GM12878 (cell line): Measurements from ENCODE around the gene FGD3. TPM values are rescaled to one million over a fixed set of nuclear protein-coding genes. Genes with fewer than 3 reads are reported as not detected.

ENCODE experiments used
- ATAC-seq: fragments of 200-7000 bp; cut with Tn5 transposase; 3 replicates; pipeline ENCODE4 v1.9.1; 2020; ENCODE audit warnings: mild to moderate bottlenecking, moderate library complexity
- BruUV-seq: library from RNA; stranded (reverse); fragments of 400-500 nt; replicated peaks from 2 replicates; lab custom pipeline; 2021; lab: Mats Ljungman, UMichigan
- CTCF ChIA-PET: fragments of 300-600 bp; sonication (Branson Sonifier 250); formaldehyde crosslinking; extraction: SDS; loops from one replicate; lab custom pipeline; 2021; ENCODE audit warnings: inconsistent platforms; lab: Yijun Ruan, JAX
- POLR2A ChIA-PET: fragments of 350-600 bp; formaldehyde crosslinking; extraction: SDS; loops from one replicate; lab custom pipeline; 2021; ENCODE audit warnings: inconsistent platforms; lab: Charles Lee
- RAD21 ChIA-PET: fragments of 300-600 bp; sonication (Branson Sonifier 250); formaldehyde crosslinking; loops from one replicate; lab custom pipeline; 2023; ENCODE audit warnings: antibody characterized with exemption; ENCODE audit not compliant: unreplicated experiment; lab: Charles Lee
- SMC1A ChIA-PET: fragments of 300-600 bp; sonication (Branson Sonifier 250); formaldehyde crosslinking; loops from one replicate; lab custom pipeline; 2023; ENCODE audit not compliant: unreplicated experiment, uncharacterized antibody; lab: Charles Lee
- DNase-seq: peaks from one replicate; pipeline ENCODE4 v3.0.0-alpha.2; 2011; ENCODE audit warnings: low read depth, low spot score
- FAIRE-seq: peaks from 3 replicates; lab custom pipeline; 2011; peaks lifted over from hg19 to GRCh38; lab: Jason Lieb, UNC
- H2AFZ ChIP-seq: 2 replicates; pipeline ENCODE4 v1.6.0; 2011; ENCODE audit warnings: low read depth, low read length, control low read depth; ENCODE audit not compliant: control insufficient read depth
- H3K27ac ChIP-seq: 2 replicates; pipeline ENCODE4 v1.5.1; 2011; ENCODE audit warnings: control low read depth; ENCODE audit not compliant: control insufficient read depth, insufficient read depth
- H3K27me3 ChIP-seq, 2 experiments: replicated peaks in 1 of 2; 2 replicates each; pipeline versions ENCODE4 v1.6.0 to v1.6.1; 2011; ENCODE audit warnings: low read length in 1 of 2; ENCODE audit not compliant: control insufficient read depth in 2 of 2, insufficient read depth in 2 of 2
- H3K36me3 ChIP-seq, 2 experiments: 2 replicates each; pipeline ENCODE4 v1.5.1; 2011; ENCODE audit warnings: low read length in 1 of 2; ENCODE audit not compliant: control insufficient read depth in 2 of 2, insufficient read depth in 2 of 2
- H3K4me1 ChIP-seq: 2 replicates; pipeline ENCODE4 v1.6.1; 2011; ENCODE audit warnings: mild to moderate bottlenecking, low read length, moderate library complexity, mixed read lengths; ENCODE audit not compliant: control insufficient read depth, insufficient read depth
- H3K4me2 ChIP-seq: 2 replicates; pipeline ENCODE4 v1.6.0; 2011; ENCODE audit warnings: control low read depth; ENCODE audit not compliant: control insufficient read depth, insufficient read depth
- H3K4me3 ChIP-seq: fragments of 200-600 bp; sonication (generic); 2 replicates; pipeline ENCODE4 v1.5.1; 2016
- H3K79me2 ChIP-seq: 2 replicates; pipeline ENCODE4 v1.6.0; 2011; ENCODE audit warnings: low read length; ENCODE audit not compliant: control insufficient read depth, insufficient read depth
- H3K9ac ChIP-seq: 2 replicates; pipeline ENCODE4 v1.8.0; 2011; ENCODE audit warnings: low read length, control low read depth, mixed read lengths; ENCODE audit not compliant: control insufficient read depth, insufficient read depth
- H3K9me3 ChIP-seq: replicated peaks from 3 replicates; pipeline ENCODE4 v1.5.1; 2011; ENCODE audit warnings: mild to moderate bottlenecking, low read length; ENCODE audit not compliant: control insufficient read depth, insufficient read depth
- H4K20me1 ChIP-seq: 2 replicates; pipeline ENCODE4 v1.6.0; 2011; ENCODE audit not compliant: control insufficient read depth, insufficient read depth
- JUNB ChIP-seq: IDR thresholded peaks from 2 replicates; pipeline ENCODE4 v1.6.1; 2016; ENCODE audit warnings: antibody characterized with exemption, mild to moderate bottlenecking
- POLR2A ChIP-seq: IDR thresholded peaks from 2 replicates; pipeline ENCODE4 v1.6.1; 2011; ENCODE audit warnings: low read depth, mild to moderate bottlenecking, low read length
- SMARCA5 ChIP-seq: fragments of 450-650 bp; IDR thresholded peaks from 2 replicates; pipeline ENCODE4 v1.6.1; 2017; ENCODE audit warnings: mild to moderate bottlenecking
- WGBS: methylation state at CpG from one replicate; pipeline ENCODE4 v1.1.6; 2016; ENCODE audit warnings: low lambda C conversion rate; ENCODE audit not compliant: insufficient replicate concordance, insufficient coverage; ENCODE audit errors: missing lambda C conversion rate; 5-methylcytosine and 5-hydroxymethylcytosine counted together
- in situ Hi-C: fragments of 300-500 bp; cut with MboI; formaldehyde crosslinking; loops from 9 replicates; pipeline ENCODE4 v1.14.3; 2018; ENCODE audit warnings: mixed read lengths
- intact Hi-C: fragments of 100-400 bp; cut with micrococcal nuclease; formaldehyde crosslinking; loops from one replicate; pipeline ENCODE4 v1.14.2; 2022; ENCODE audit not compliant: unreplicated experiment
- polyA plus RNA-seq, 11 experiments: library from polyadenylated mRNA; depleted of rRNA in 4 of 11; unstranded in 6 of 11; stranded (reverse) in 5 of 11; fragments of >200 nt; fragmentation: Nextera tagmentation in 4 of 11; fragmentation: Illumina TruSeq in 1 of 11; extraction: Ambion mirVana in 4 of 11; extraction: Trizol in 1 of 11; gene quantifications; 1 replicate in 1 of 11; 2 replicates in 10 of 11; pipeline versions ENCODE4 v1.2.1 to v1.2.3, GENCODE V29; 2011 to 2016; ENCODE audit warnings: inconsistent platforms in 2 of 11, missing spikeins in 2 of 11, low read depth in 1 of 11
- total RNA-seq, 4 experiments: library from RNA; depleted of rRNA in 3 of 4; stranded (reverse); fragments of >200 nt in 3 of 4; fragmentation: Illumina TruSeq in 1 of 4; extraction: Trizol in 1 of 4; gene quantifications; 2 replicates each; pipeline versions ENCODE4 v1.2.1 to v1.2.3, GENCODE V29; 2013 to 2021
- TF ChIP-seq, protein P1 (sequence below): IDR thresholded peaks from 2 replicates; pipeline ENCODE4 v1.6.1; 2011; ENCODE audit warnings: low read depth, low read length, improper control_type of control experiment, borderline replicate concordance
- TF ChIP-seq, protein P2 (sequence below): fragments of 450-650 bp; conservative IDR thresholded peaks from 2 replicates; pipeline ENCODE4 v1.6.1; 2017; ENCODE audit warnings: mild to moderate bottlenecking, moderate library complexity

The FGD3 gene
- total and polyA plus RNA-seq, 10 of the 15 experiments (the other 5 are each of a cell fraction or from before 2014, with no cell fraction given): 0.26 to 18.1 (median 12.4) TPM

DNA sequence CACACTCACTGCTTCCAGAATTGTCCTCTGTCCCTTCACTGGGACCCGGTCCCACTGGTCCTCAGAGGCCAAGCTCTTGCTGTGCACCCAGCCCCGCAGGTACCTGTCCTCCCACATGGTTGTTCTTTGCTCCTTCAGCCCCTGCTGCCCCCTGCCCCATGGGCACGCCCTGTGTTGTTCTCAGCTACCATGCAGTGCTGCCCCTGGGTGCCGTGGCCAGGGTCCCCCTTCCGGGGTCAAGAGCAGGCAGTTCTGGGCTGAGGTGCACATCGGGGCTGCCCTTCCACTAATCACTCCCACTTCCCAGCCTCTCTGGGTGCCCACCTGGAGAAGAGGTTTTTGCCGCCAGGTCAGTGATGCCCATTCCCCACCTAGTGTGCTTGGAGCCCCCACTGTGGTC lies 79.3 kb downstream of the FGD3 start:
- ATAC-seq (no peak), DNase-seq (no peak), FAIRE-seq (no peak)
- H3K27me3 ChIP-seq: no peaks in the 10 kb centered on the region
- H3K9ac ChIP-seq: no peak overlapping the region
- H4K20me1 ChIP-seq: no peaks in the 10 kb centered on the region
- in situ Hi-C loops (no loop called here), intact Hi-C loops (no loop called here)
- H3K9me3 ChIP-seq: no peaks in the 10 kb centered on the region
- H3K36me3 ChIP-seq: peaks cover 0 to 13% of the 10 kb centered on the region in 2 experiments; a peak in 3 of 4 replicates
- BruUV-seq: no TSS peak
- no peak overlapping the region for H2AFZ ChIP-seq
- no peak overlapping the region for H3K27ac ChIP-seq
- POLR2A ChIA-PET: no interaction called here
- CTCF ChIA-PET: interaction anchor here (1.4 to 2.6 kb wide), 4 partner anchors 24 to 83 kb away, joined by 3 to 16 read pairs (median 4); no protein-coding TSS in a partner anchor
- peaks cover 11% of the 10 kb centered on the region for H3K4me1 ChIP-seq
- no peak overlapping the region for H3K4me2 ChIP-seq
- SMC1A ChIA-PET: interaction anchor here (1.6 to 1.7 kb wide), 2 partner anchors 21 to 34 kb away, joined by 3 to 4 read pairs; no protein-coding TSS in a partner anchor
- no peak overlapping the region for H3K4me3 ChIP-seq
- TF ChIP-seq POLR2A: 0 out of 2 replicates have a peak, but pooled peaks have one; percentile 20
- no peak for TF ChIP-seq JUNB
- TF ChIP-seq, protein P1, sequence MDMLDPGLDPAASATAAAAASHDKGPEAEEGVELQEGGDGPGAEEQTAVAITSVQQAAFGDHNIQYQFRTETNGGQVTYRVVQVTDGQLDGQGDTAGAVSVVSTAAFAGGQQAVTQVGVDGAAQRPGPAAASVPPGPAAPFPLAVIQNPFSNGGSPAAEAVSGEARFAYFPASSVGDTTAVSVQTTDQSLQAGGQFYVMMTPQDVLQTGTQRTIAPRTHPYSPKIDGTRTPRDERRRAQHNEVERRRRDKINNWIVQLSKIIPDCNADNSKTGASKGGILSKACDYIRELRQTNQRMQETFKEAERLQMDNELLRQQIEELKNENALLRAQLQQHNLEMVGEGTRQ: no peak
- TF ChIP-seq SMARCA5: no peak
- TF ChIP-seq, protein P2, sequence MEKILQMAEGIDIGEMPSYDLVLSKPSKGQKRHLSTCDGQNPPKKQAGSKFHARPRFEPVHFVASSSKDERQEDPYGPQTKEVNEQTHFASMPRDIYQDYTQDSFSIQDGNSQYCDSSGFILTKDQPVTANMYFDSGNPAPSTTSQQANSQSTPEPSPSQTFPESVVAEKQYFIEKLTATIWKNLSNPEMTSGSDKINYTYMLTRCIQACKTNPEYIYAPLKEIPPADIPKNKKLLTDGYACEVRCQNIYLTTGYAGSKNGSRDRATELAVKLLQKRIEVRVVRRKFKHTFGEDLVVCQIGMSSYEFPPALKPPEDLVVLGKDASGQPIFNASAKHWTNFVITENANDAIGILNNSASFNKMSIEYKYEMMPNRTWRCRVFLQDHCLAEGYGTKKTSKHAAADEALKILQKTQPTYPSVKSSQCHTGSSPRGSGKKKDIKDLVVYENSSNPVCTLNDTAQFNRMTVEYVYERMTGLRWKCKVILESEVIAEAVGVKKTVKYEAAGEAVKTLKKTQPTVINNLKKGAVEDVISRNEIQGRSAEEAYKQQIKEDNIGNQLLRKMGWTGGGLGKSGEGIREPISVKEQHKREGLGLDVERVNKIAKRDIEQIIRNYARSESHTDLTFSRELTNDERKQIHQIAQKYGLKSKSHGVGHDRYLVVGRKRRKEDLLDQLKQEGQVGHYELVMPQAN: no peak
- RAD21 ChIA-PET: interaction anchor here (1.8 to 2.7 kb wide), 2 partner anchors 22 to 34 kb away, joined by 6 to 15 read pairs; no protein-coding TSS in a partner anchor
- H3K79me2 ChIP-seq: no peaks in the 10 kb centered on the region
- WGBS: 90% methylated on average over 7 of the region's 7 CpGs
